ENCODE results near the gene SPG21.
"Not testable (repeated sequence)": the region's sequence is repeated elsewhere in the genome, so short reads cannot be mapped to it uniquely, and the experiment has no call there.

SPG21 gene

GRCh38 chr15:64989416-64990167 lies at the start of gene SPG21:
TSS of gene SPG21 (minus strand) at chr15:64989914. CDS start at chr15:64983569, 6,345 bp downstream.
- DNase-seq (ENCODE audit: low read depth): peak; percentile 89

- DNase-seq (ENCODE audit: low read depth): no peak
Observed at GRCh38 chr15:65038836-65039235, 49.1 kb upstream of the SPG21 start.

GRCh38 chr15:65038428-65038827 lies 48.7 kb upstream of the SPG21 start:
- no peak for DNase-seq (ENCODE audit: low read depth)

- no peak for DNase-seq (ENCODE audit: low read depth)
Observed at GRCh38 chr15:65037309-65037708, 47.6 kb upstream of the SPG21 start.

- no peak for DNase-seq (ENCODE audit: low read depth)
Observed at GRCh38 chr15:65034719-65035118, 45.0 kb upstream of the SPG21 start.

GRCh38 chr15:65033659-65034269 lies 44.0 kb upstream of the SPG21 start:
- DNase-seq (ENCODE audit: low read depth): no peak

GRCh38 chr15:65032801-65033537 lies 43.3 kb upstream of the SPG21 start:
- DNase-seq (ENCODE audit: low read depth): no peak

- DNase-seq (ENCODE audit: low read depth): no peak
Observed at GRCh38 chr15:65029736-65030208, 40.1 kb upstream of the SPG21 start.

GRCh38 chr15:65028921-65029735 lies 39.4 kb upstream of the SPG21 start, which contains the start of gene MTFMT:
TSS of gene MTFMT (minus strand) at chr15:65029639. CDS start at chr15:65029613, 26 bp downstream.
- DNase-seq (ENCODE audit: low read depth): peak; percentile 86

GRCh38 chr15:65028338-65028737 lies 38.6 kb upstream of the SPG21 start:
- DNase-seq (ENCODE audit: low read depth): no peak

GRCh38 chr15:65027593-65027992 lies 37.9 kb upstream of the SPG21 start:
- no peak for DNase-seq (ENCODE audit: low read depth)

- no peak for DNase-seq (ENCODE audit: low read depth)
Observed at GRCh38 chr15:65026756-65027155, 37.0 kb upstream of the SPG21 start.

- no peak for DNase-seq (ENCODE audit: low read depth)
Observed at GRCh38 chr15:65021488-65021887, 31.8 kb upstream of the SPG21 start.

- no peak for DNase-seq (ENCODE audit: low read depth)
Observed at GRCh38 chr15:65020419-65020818, 30.7 kb upstream of the SPG21 start.

GRCh38 chr15:65011198-65011597 lies 21.5 kb upstream of the SPG21 start:
- DNase-seq (ENCODE audit: low read depth): not testable (repeated sequence)

- DNase-seq (ENCODE audit: low read depth): no peak
Observed at GRCh38 chr15:65008983-65009382, 19.3 kb upstream of the SPG21 start.

- no peak for DNase-seq (ENCODE audit: low read depth)
Observed at GRCh38 chr15:65006876-65007275, 17.2 kb upstream of the SPG21 start.

- DNase-seq (ENCODE audit: low read depth): no peak
Observed at GRCh38 chr15:65004993-65005392, 15.3 kb upstream of the SPG21 start.

- DNase-seq (ENCODE audit: low read depth): no peak
Observed at GRCh38 chr15:64997745-64998375, 8.1 kb upstream of the SPG21 start.

- DNase-seq (ENCODE audit: low read depth): no peak
Observed at GRCh38 chr15:64997066-64997465, 7.4 kb upstream of the SPG21 start.

- no peak for DNase-seq (ENCODE audit: low read depth)
Observed at GRCh38 chr15:64993290-64993689, 3.6 kb upstream of the SPG21 start.

All from activated T-helper 1 cell treated with Interleukin-2 at 50 U/mL for 16 hours (primary cell).